Loucy (cell line): ENCODE results near the gene RIPPLY2.

Experiments used
- H2AFZ ChIP-seq: fragments of 200-600 bp; sonication (generic); 2 replicates; pipeline ENCODE4 v1.6.0; 2016; ENCODE audit warnings: antibody characterized with exemption, mild to moderate bottlenecking, low read length, moderate library complexity
- H3F3A ChIP-seq: fragments of 200-600 bp; 2 replicates; pipeline ENCODE4 v1.6.0; 2016; ENCODE audit warnings: antibody characterized with exemption, low read depth, mild to moderate bottlenecking
- H3K27me3 ChIP-seq: fragments of 200-600 bp; sonication (generic); 2 replicates; pipeline ENCODE4 v1.6.1; 2014; ENCODE audit warnings: low read length, mild to moderate bottlenecking; ENCODE audit not compliant: insufficient read depth, poor library complexity, severe bottlenecking
- H3K36me3 ChIP-seq: fragments of 200-600 bp; sonication (generic); 2 replicates; pipeline ENCODE4 v1.6.1; 2016; ENCODE audit warnings: low read length; ENCODE audit not compliant: insufficient read depth
- H3K4me1 ChIP-seq: fragments of 200-600 bp; sonication (generic); 2 replicates; pipeline ENCODE4 v1.5.1; 2014; ENCODE audit warnings: low read length, mild to moderate bottlenecking; ENCODE audit not compliant: insufficient read depth, poor library complexity, severe bottlenecking
- H3K4me2 ChIP-seq: fragments of 200-600 bp; sonication (generic); 2 replicates; pipeline ENCODE4 v1.6.0; 2014; ENCODE audit warnings: antibody characterized with exemption, low read length, low read depth, mild to moderate bottlenecking; ENCODE audit not compliant: poor library complexity, severe bottlenecking
- H3K4me3 ChIP-seq: fragments of 200-600 bp; sonication (generic); 2 replicates; pipeline ENCODE4 v1.5.1; 2014; ENCODE audit warnings: low read length, mild to moderate bottlenecking, mixed read lengths; ENCODE audit not compliant: poor library complexity, severe bottlenecking
- H3K79me2 ChIP-seq: fragments of 200-600 bp; sonication (generic); 2 replicates; pipeline ENCODE4 v1.6.1; 2014; ENCODE audit warnings: low read length; ENCODE audit not compliant: insufficient read depth
- H3K9ac ChIP-seq: fragments of 200-600 bp; sonication (generic); 2 replicates; pipeline ENCODE4 v1.6.0; 2014; ENCODE audit warnings: mild to moderate bottlenecking, low read depth, low read length, moderate library complexity; ENCODE audit not compliant: poor library complexity, severe bottlenecking
- H3K9me2 ChIP-seq: fragments of 200-600 bp; sonication (generic); replicated peaks from 2 replicates; pipeline ENCODE4 v1.6.1; 2016; ENCODE audit warnings: low read depth, low read length, mixed read lengths
- H3K9me3 ChIP-seq: fragments of 200-600 bp; sonication (generic); 2 replicates; pipeline ENCODE4 v1.6.1; 2014; ENCODE audit warnings: mild to moderate bottlenecking, antibody characterized with exemption, low read length, low read depth; ENCODE audit not compliant: insufficient read depth
- H4K20me1 ChIP-seq: fragments of 200-600 bp; sonication (generic); 2 replicates; pipeline ENCODE4 v1.6.0; 2014; ENCODE audit warnings: antibody characterized with exemption, low read length, mild to moderate bottlenecking; ENCODE audit not compliant: insufficient read depth, poor library complexity, severe bottlenecking
- CTCF ChIP-seq: fragments of 200-600 bp; sonication (generic); conservative IDR thresholded peaks from 2 replicates; pipeline ENCODE4 v1.5.1; 2014; ENCODE audit warnings: mild to moderate bottlenecking, antibody characterized with exemption, low read length
- EZH2phosphoT487 ChIP-seq: fragments of 200-600 bp; IDR thresholded peaks from 2 replicates; pipeline ENCODE4 v1.6.1; 2018; ENCODE audit warnings: antibody characterized with exemption, mild to moderate bottlenecking, moderate library complexity, borderline replicate concordance

The RIPPLY2 gene

GRCh38 chr6:83849127-83849526 is 4.0 kb upstream of the RIPPLY2 start:
- H3K9me2 ChIP-seq, result no peaks in the 10 kb centered on the region
- H3K9me3 ChIP-seq, result no peaks in the 10 kb centered on the region
- TF ChIP-seq CTCF (no peak), EZH2phosphoT487 (no peak)
- H3K9ac ChIP-seq, result no peak overlapping the region
- H3K4me2 ChIP-seq, result no peak overlapping the region
- H3K4me1 ChIP-seq, result no peaks in the 10 kb centered on the region
- H2AFZ ChIP-seq, result no peak overlapping the region
- no peak overlapping the region for H3K4me3 ChIP-seq
- H3F3A ChIP-seq, result no peaks in the 10 kb centered on the region
- H3K27me3 ChIP-seq, result no peaks in the 10 kb centered on the region
- H3K36me3 ChIP-seq, result no peaks in the 10 kb centered on the region
- H4K20me1 ChIP-seq, result no peaks in the 10 kb centered on the region
- H3K79me2 ChIP-seq, result no peaks in the 10 kb centered on the region

GRCh38 chr6:83849610-83850009 is 3.5 kb upstream of the RIPPLY2 start:
- Histone ChIP-seq H3K36me3 (no peaks in the 10 kb centered on the region), H3K27me3 (no peaks in the 10 kb centered on the region), H3K9me2 (no peaks in the 10 kb centered on the region), H3K4me1 (no peaks in the 10 kb centered on the region), H3K9ac (no peak overlapping the region), H3F3A (no peaks in the 10 kb centered on the region), H3K79me2 (no peaks in the 10 kb centered on the region), H2AFZ (no peak overlapping the region), H4K20me1 (no peaks in the 10 kb centered on the region), H3K4me2 (no peak overlapping the region), H3K4me3 (no peak overlapping the region), H3K9me3 (no peaks in the 10 kb centered on the region)
- no peak for TF ChIP-seq EZH2phosphoT487
- no peak for TF ChIP-seq CTCF

GRCh38 chr6:83852528-83853177 is 507 bp upstream of the RIPPLY2 start:
- Histone ChIP-seq H2AFZ (no peak overlapping the region), H3K27me3 (no peaks in the 10 kb centered on the region), H3K9me3 (no peaks in the 10 kb centered on the region), H3K9ac (no peak overlapping the region), H3K4me1 (no peaks in the 10 kb centered on the region), H3K36me3 (no peaks in the 10 kb centered on the region), H3K4me2 (no peak overlapping the region), H3K9me2 (no peaks in the 10 kb centered on the region), H3K4me3 (no peak overlapping the region), H4K20me1 (no peaks in the 10 kb centered on the region), H3F3A (no peaks in the 10 kb centered on the region), H3K79me2 (no peaks in the 10 kb centered on the region)
- TF ChIP-seq EZH2phosphoT487, result no peak
- TF ChIP-seq CTCF, result no peak
